Immature natural killer cell (primary cell): Measurements from ENCODE around the gene GSTM1. TPM values are rescaled to one million over a fixed set of nuclear protein-coding genes. Genes with fewer than 3 reads are reported as not detected.
"Not testable (repeated sequence)": the region's sequence is repeated elsewhere in the genome, so short reads cannot be mapped to it uniquely, and the experiment has no call there.

ENCODE experiments used
- DNase-seq, 3 donors: peaks; one replicate each; pipeline ENCODE4 v3.0.0; 2022; ENCODE audit warnings: mixed read lengths in 1 of 3
- H3K27ac Mint-ChIP-seq, 6 donors: one replicate each; pipeline ENCODE4 v1.8.0; 2020; ENCODE audit warnings: mixed read lengths in 6 of 6, mild to moderate bottlenecking in 5 of 6, inconsistent platforms in 4 of 6, moderate library complexity in 3 of 6
- H3K27me3 Mint-ChIP-seq, 3 donors: one replicate each; pipeline ENCODE4 v1.8.0; 2020 to 2021; ENCODE audit warnings: low read depth in 3 of 3, mild to moderate bottlenecking in 3 of 3, mixed read lengths in 3 of 3, moderate library complexity in 3 of 3, inconsistent platforms in 1 of 3
- H3K36me3 Mint-ChIP-seq, 3 donors: one replicate each; pipeline ENCODE4 v1.8.0; 2020; ENCODE audit warnings: mixed read lengths in 3 of 3, inconsistent platforms in 2 of 3, mild to moderate bottlenecking in 2 of 3
- H3K4me1 Mint-ChIP-seq, 2 donors: one replicate each; pipeline ENCODE4 v1.8.0; 2020; ENCODE audit warnings: inconsistent platforms in 2 of 2, mild to moderate bottlenecking in 2 of 2, mixed read lengths in 2 of 2, moderate library complexity in 1 of 2
- H3K4me3 Mint-ChIP-seq, 5 donors: one replicate each; pipeline ENCODE4 v1.8.0; 2020; ENCODE audit warnings: mild to moderate bottlenecking in 5 of 5, mixed read lengths in 5 of 5, inconsistent platforms in 3 of 5, moderate library complexity in 3 of 5
- H3K9me3 Mint-ChIP-seq, 6 donors: one replicate each; pipeline ENCODE4 v1.8.0; 2020; ENCODE audit warnings: mild to moderate bottlenecking in 6 of 6, mixed read lengths in 6 of 6, inconsistent platforms in 4 of 6, moderate library complexity in 3 of 6
- polyA plus RNA-seq, 3 donors: library from polyadenylated mRNA; unstranded; fragments of 300-500 nt; fragmentation: Illumina TruSeq; gene quantifications; one replicate each; pipeline ENCODE4 v1.2.3, GENCODE V29; 2021

GSTM1 gene
- polyA plus RNA-seq, 3 donors from 2014 or later: 35.4 TPM; not detected in 2

GRCh38 chr1:109668123-109668775, 19.4 kb upstream of the GSTM1 start:
- no peak for DNase-seq
- H3K4me3 Mint-ChIP-seq: peak overlapping the region; percentile 65 to 81 (median 78)
- H3K36me3 Mint-ChIP-seq: peaks cover 0 to 7% (median 6%) of the 10 kb centered on the region in 3 donors
- H3K9me3 Mint-ChIP-seq: no peaks in the 10 kb centered on the region
- peaks cover 3 to 5% (median 4%) of the 10 kb centered on the region in 3 donors for H3K27me3 Mint-ChIP-seq
- H3K27ac Mint-ChIP-seq: peak overlapping the region in 5 of 6 donors; percentile 5 to 83 (median 22)
- H3K4me1 Mint-ChIP-seq: peaks cover 24 to 30% of the 10 kb centered on the region in 2 donors

GRCh38 chr1:109669246-109669948, 18.2 kb upstream of the GSTM1 start:
- H3K36me3 Mint-ChIP-seq: peaks cover 0 to 9% (median 7%) of the 10 kb centered on the region in 3 donors
- H3K9me3 Mint-ChIP-seq: no peaks in the 10 kb centered on the region
- peaks cover 24 to 30% of the 10 kb centered on the region in 2 donors for H3K4me1 Mint-ChIP-seq
- DNase-seq: peak; percentile 58 to 68 (median 61)
- peak overlapping the region; percentile 71 to 88 (median 79) for H3K4me3 Mint-ChIP-seq
- H3K27me3 Mint-ChIP-seq: peaks cover 3 to 5% (median 4%) of the 10 kb centered on the region in 3 donors
- H3K27ac Mint-ChIP-seq: peak overlapping the region; percentile 83 to 92 (median 86)

GRCh38 chr1:109669949-109670302, 17.7 kb upstream of the GSTM1 start:
- peak overlapping the region; percentile 71 to 88 (median 79) for H3K4me3 Mint-ChIP-seq
- peak overlapping the region; percentile 83 to 92 (median 86) for H3K27ac Mint-ChIP-seq
- H3K27me3 Mint-ChIP-seq, H3K9me3 Mint-ChIP-seq, H3K36me3 Mint-ChIP-seq: not testable (repeated sequence)
- DNase-seq: peak in 1 of 3 donors; percentile 32
- peaks cover 24 to 30% of the 10 kb centered on the region in 2 donors for H3K4me1 Mint-ChIP-seq

- Mint-ChIP-seq H3K27ac (peak overlapping the region in 2 of 6 donors; percentile 30 to 87), H3K4me1 (peaks cover 24 to 30% of the 10 kb centered on the region in 2 donors), H3K27me3 (peaks cover 3 to 5% (median 4%) of the 10 kb centered on the region in 3 donors), H3K9me3 (no peaks in the 10 kb centered on the region), H3K36me3 (peaks cover 0 to 4% (median 0%) of the 10 kb centered on the region in 3 donors), H3K4me3 (peak overlapping the region in 1 of 5 donors; percentile 4)
- DNase-seq: no peak
Measured at GRCh38 chr1:109671067-109671466, 16.6 kb upstream of the GSTM1 start.

GRCh38 chr1:109673861-109674260, 13.8 kb upstream of the GSTM1 start:
- not testable (repeated sequence) for DNase-seq, H3K27me3 Mint-ChIP-seq, H3K4me3 Mint-ChIP-seq, H3K9me3 Mint-ChIP-seq, H3K36me3 Mint-ChIP-seq, H3K27ac Mint-ChIP-seq
- H3K4me1 Mint-ChIP-seq: peaks cover 15 to 21% of the 10 kb centered on the region in 2 donors

- not testable (repeated sequence) for H3K27me3 Mint-ChIP-seq, H3K4me1 Mint-ChIP-seq, H3K4me3 Mint-ChIP-seq, H3K36me3 Mint-ChIP-seq, DNase-seq, H3K9me3 Mint-ChIP-seq
- peak overlapping the region in 1 of 6 donors; percentile 28 for H3K27ac Mint-ChIP-seq
Measured at GRCh38 chr1:109676683-109677381, 10.8 kb upstream of the GSTM1 start.

GRCh38 chr1:109677459-109677858, 10.2 kb upstream of the GSTM1 start:
- Mint-ChIP-seq H3K27ac (no peak overlapping the region), H3K4me3 (no peak overlapping the region)

GRCh38 chr1:109678637-109679036, 9.0 kb upstream of the GSTM1 start:
- H3K27ac Mint-ChIP-seq, H3K4me1 Mint-ChIP-seq, H3K9me3 Mint-ChIP-seq, H3K4me3 Mint-ChIP-seq, H3K36me3 Mint-ChIP-seq, DNase-seq, H3K27me3 Mint-ChIP-seq: not testable (repeated sequence)

More at GRCh38 chr1:109677459-109677858, 10.2 kb upstream of the GSTM1 start:
- H3K36me3 Mint-ChIP-seq: peaks cover 0 to 4% (median 4%) of the 10 kb centered on the region in 3 donors
- H3K9me3 Mint-ChIP-seq: no peaks in the 10 kb centered on the region
- no peaks in the 10 kb centered on the region for H3K27me3 Mint-ChIP-seq
- no peaks in the 10 kb centered on the region for H3K4me1 Mint-ChIP-seq
- DNase-seq: no peak

- not testable (repeated sequence) for H3K27ac Mint-ChIP-seq, H3K4me1 Mint-ChIP-seq, H3K9me3 Mint-ChIP-seq, H3K36me3 Mint-ChIP-seq, H3K27me3 Mint-ChIP-seq, DNase-seq
- peak overlapping the region in 1 of 5 donors; percentile 33 for H3K4me3 Mint-ChIP-seq
Measured at GRCh38 chr1:109684777-109685176, 2.8 kb upstream of the GSTM1 start.

GRCh38 chr1:109685399-109685798, 2.2 kb upstream of the GSTM1 start:
- H3K4me1 Mint-ChIP-seq, H3K27me3 Mint-ChIP-seq, DNase-seq, H3K36me3 Mint-ChIP-seq, H3K27ac Mint-ChIP-seq, H3K4me3 Mint-ChIP-seq, H3K9me3 Mint-ChIP-seq: not testable (repeated sequence)

GRCh38 chr1:109685890-109686289, 1.7 kb upstream of the GSTM1 start:
- not testable (repeated sequence) for H3K27ac Mint-ChIP-seq, H3K9me3 Mint-ChIP-seq, H3K4me1 Mint-ChIP-seq, H3K4me3 Mint-ChIP-seq, DNase-seq, H3K36me3 Mint-ChIP-seq, H3K27me3 Mint-ChIP-seq

- DNase-seq, H3K36me3 Mint-ChIP-seq, H3K9me3 Mint-ChIP-seq, H3K4me1 Mint-ChIP-seq, H3K27me3 Mint-ChIP-seq: not testable (repeated sequence)
- Mint-ChIP-seq H3K4me3 (peak overlapping the region in 3 of 5 donors; percentile 87 to 92 (median 89)), H3K27ac (peak overlapping the region in 4 of 6 donors; percentile 87 to 90 (median 88))
Measured at GRCh38 chr1:109687109-109687508, 508 bp upstream of the GSTM1 start.

GRCh38 chr1:109689844-109690405, 2.3 kb downstream of the GSTM1 start:
- Mint-ChIP-seq H3K9me3 (peaks cover 0 to 1% (median 0%) of the 10 kb centered on the region in 6 donors), H3K4me3 (peak overlapping the region in 3 of 5 donors; percentile 21 to 68 (median 53)), H3K27ac (peak overlapping the region in 1 of 6 donors; percentile 53), H3K36me3 (peaks cover 0 to 10% (median 0%) of the 10 kb centered on the region in 3 donors), H3K4me1 (peaks cover 0 to 3% of the 10 kb centered on the region in 2 donors), H3K27me3 (peaks cover 0 to 4% (median 0%) of the 10 kb centered on the region in 3 donors)
- no peak for DNase-seq
